HG02943 (cell line): ENCODE results near the gene PPP1R26.

Experiments used
- ATAC-seq: cut with Tn5 transposase; IDR thresholded peaks from one replicate; pipeline ENCODE4 v1.9.1; 2021; ENCODE audit warnings: mild to moderate bottlenecking, low read depth, moderate library complexity; ENCODE audit not compliant: unreplicated experiment

PPP1R26 gene

GRCh38 chr9:135486267-135487065, 6.9 kb downstream of the PPP1R26 start:
- no peak for ATAC-seq

GRCh38 chr9:135487281-135488012, 7.9 kb downstream of the PPP1R26 start:
- ATAC-seq = no peak

- no peak for ATAC-seq
Observed at GRCh38 chr9:135488013-135488330, 8.4 kb downstream of the PPP1R26 start.

GRCh38 chr9:135488527-135488926, 8.9 kb downstream of the PPP1R26 start:
- no peak for ATAC-seq

- no peak for ATAC-seq
Observed at GRCh38 chr9:135489188-135489906, 9.8 kb downstream of the PPP1R26 start.

- no peak for ATAC-seq
Observed at GRCh38 chr9:135490166-135490870, 10.7 kb downstream of the PPP1R26 start.

GRCh38 chr9:135490980-135491464, 11.4 kb downstream of the PPP1R26 start:
- no peak for ATAC-seq

- no peak for ATAC-seq
Observed at GRCh38 chr9:135491764-135492163, 12.2 kb downstream of the PPP1R26 start.

- no peak for ATAC-seq
Observed at GRCh38 chr9:135492886-135493669, 13.5 kb downstream of the PPP1R26 start.

GRCh38 chr9:135494791-135495559, 15.4 kb downstream of the PPP1R26 start:
- ATAC-seq = no peak

- no peak for ATAC-seq
Observed at GRCh38 chr9:135498381-135499126, 19.0 kb downstream of the PPP1R26 start.

- ATAC-seq = peak; percentile 50
Observed at GRCh38 chr9:135499326-135500070, 19.9 kb downstream of the PPP1R26 start.

GRCh38 chr9:135500071-135500524, 20.5 kb downstream of the PPP1R26 start:
- peak; percentile 13 for ATAC-seq

- peak; percentile 79 for ATAC-seq
Observed at GRCh38 chr9:135500525-135501260, 21.1 kb downstream of the PPP1R26 start, which contains the start of gene MRPS2. Gene MRPS2, plus strand, starts transcription at chr9:135500682. Its CDS starts 29 bp downstream, at chr9:135500711.

- ATAC-seq = no peak
Observed at GRCh38 chr9:135501261-135502167, 21.9 kb downstream of the PPP1R26 start.
